ENCODE measurements around the gene DDX24. TPM values are rescaled to one million over a fixed set of nuclear protein-coding genes. Genes with fewer than 3 reads are reported as not detected.

The DDX24 gene
- total RNA-seq, 1 experiment from 2014 or later = 145 TPM

DNA sequence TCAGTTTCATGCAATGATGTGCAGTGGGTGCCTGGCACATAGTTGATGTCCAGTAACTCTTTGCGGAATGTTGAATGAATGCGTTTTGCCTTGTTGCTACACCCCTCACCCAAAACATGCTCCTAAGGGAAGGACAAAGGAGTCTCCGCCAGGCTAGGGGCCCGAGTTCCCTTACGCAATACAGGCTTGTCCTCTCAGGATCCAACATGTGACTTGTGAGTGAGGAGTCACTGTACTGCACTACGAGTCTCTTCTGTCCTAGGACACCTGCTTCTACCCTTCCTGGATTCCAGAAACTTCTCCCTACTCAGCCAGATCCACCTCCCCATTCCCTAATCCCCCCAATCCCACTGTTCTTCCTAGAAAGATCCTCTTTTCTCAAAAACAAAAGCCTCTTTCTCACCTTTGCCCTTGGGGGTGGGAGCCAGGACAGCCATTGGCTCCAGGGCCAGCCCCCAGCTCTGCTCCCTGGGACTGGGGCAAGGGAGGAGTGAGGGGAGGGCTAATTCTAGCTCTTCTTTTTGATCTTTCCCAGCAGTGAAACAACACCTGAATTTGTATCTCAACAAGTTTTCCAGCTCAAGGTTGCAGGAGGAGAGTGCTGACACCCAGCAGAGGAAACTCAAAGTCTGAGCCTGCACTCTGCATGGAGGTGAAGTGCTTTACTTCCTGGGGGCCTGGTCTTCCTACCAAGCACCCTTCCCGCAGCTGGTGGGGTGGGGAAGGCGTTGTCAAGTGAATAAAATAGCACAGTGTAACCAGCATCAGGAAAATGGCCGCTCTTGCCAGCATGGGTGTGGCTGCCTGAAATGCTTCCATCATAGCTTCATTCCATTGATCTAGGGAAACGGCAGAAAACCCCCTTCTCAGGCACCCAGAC is 58.2 kb downstream of the DDX24 start:
- H3K27me3 ChIP-seq (replicated peaks) = no peaks in the 10 kb centered on the region
- DNase-seq (ENCODE audit: low read depth in 1 of 2, low spot score in 2 of 2) = no peak
- H3K9me3 ChIP-seq (replicated peaks) = no peaks in the 10 kb centered on the region
- H3K36me3 ChIP-seq = no peaks in the 10 kb centered on the region
- H3K4me1 ChIP-seq (replicated peaks) = peaks cover 15% of the 10 kb centered on the region
- H3K4me3 ChIP-seq = no peak overlapping the region
- no peak overlapping the region for H3K27ac ChIP-seq

DNA sequence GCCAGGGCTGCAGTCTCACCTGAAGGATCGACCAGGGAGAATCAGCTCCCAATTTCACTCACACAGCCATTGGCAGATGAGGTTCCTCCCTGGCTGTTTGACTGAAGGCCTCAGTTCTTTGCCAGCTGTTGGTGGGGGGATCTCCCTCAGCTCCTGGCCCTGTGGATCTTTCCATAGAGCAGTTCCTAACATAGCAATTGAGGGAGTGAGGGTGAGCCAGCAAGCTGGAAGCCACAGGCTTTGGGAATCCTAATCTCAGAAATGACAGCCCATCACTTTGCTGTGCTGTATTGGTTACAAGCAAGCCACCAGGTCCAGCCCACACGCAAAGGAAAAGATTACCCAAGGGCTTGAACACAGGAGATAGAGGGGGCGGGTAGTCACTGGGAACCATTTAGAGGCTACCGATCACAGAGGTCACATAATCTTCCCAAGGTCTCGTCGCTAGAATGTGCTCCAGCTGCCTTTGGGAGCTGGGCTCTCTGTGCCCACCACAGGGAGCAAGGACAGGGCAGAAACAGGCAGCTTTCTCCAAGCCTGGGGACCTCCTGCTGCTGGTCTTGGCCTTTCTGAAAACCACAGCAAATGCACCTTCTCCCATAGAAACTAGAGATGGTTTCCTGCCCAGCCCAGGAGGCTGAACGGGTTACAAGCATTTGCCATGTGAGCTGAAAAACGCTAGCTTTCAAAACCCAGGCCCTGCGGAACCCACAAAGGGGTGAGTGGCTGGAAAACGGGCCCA is 59.4 kb downstream of the DDX24 start:
- no peak overlapping the region for H3K4me3 ChIP-seq
- no peak for DNase-seq (ENCODE audit: low read depth in 1 of 2, low spot score in 2 of 2)
- H3K36me3 ChIP-seq = no peaks in the 10 kb centered on the region
- no peaks in the 10 kb centered on the region for H3K9me3 ChIP-seq (replicated peaks)
- no peak overlapping the region for H3K27ac ChIP-seq
- 0 out of 2 replicates have a peak, but pooled peaks cover 4% of the 10 kb centered on the region for H3K4me1 ChIP-seq (replicated peaks)
- H3K27me3 ChIP-seq (replicated peaks) = no peaks in the 10 kb centered on the region

DNA sequence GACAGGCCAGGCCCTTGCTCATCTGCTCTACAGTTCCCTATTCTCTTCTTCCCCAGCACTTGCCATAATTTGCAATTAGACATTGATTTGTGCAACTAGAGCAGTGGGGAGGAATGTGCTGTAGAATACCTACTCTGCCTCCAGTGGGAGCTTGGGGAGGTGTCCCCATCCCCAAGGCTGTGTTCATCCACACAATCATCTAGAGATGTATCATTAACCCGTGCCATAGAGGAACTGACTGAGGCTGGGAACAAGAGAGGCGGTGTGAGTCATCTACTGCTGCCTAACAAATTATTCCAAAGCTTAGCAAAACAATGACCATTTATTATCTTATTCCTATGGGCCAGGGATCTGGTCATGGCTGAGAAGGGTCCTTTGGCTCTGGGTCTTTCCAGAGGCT is 60.0 kb downstream of the DDX24 start:
- H3K4me3 ChIP-seq = no peak overlapping the region
- no peak overlapping the region for H3K27ac ChIP-seq
- no peak for DNase-seq (ENCODE audit: low read depth in 1 of 2, low spot score in 2 of 2)
- no peaks in the 10 kb centered on the region for H3K36me3 ChIP-seq
- 0 out of 2 replicates have a peak, but pooled peaks cover 4% of the 10 kb centered on the region for H3K4me1 ChIP-seq (replicated peaks)
- H3K27me3 ChIP-seq (replicated peaks) = no peaks in the 10 kb centered on the region
- H3K9me3 ChIP-seq (replicated peaks) = no peaks in the 10 kb centered on the region

DNA sequence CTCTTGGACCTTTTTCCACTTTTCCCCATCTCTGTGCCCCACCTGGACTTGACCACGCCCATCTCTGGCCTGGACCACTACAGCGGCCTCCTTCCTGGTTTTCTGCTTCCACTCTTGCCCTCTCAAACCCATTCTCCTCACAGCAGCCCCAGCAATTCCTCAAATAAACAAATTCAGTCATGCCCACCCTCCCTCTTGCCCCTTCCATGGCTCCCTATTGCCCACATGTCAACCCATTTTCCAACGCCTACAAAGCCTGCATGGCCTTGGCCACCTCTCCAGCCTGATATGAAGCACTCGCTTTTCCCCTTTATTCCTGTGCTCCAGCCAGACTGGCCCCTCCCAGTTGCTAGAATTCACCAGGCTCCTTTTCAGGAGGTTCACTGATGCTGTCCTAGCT is 60.7 kb downstream of the DDX24 start:
- no peaks in the 10 kb centered on the region for H3K4me1 ChIP-seq (replicated peaks)
- no peak for DNase-seq (ENCODE audit: low read depth in 1 of 2, low spot score in 2 of 2)
- no peak overlapping the region for H3K27ac ChIP-seq
- H3K36me3 ChIP-seq = no peaks in the 10 kb centered on the region
- H3K27me3 ChIP-seq (replicated peaks) = no peaks in the 10 kb centered on the region
- H3K4me3 ChIP-seq = no peak overlapping the region
- no peaks in the 10 kb centered on the region for H3K9me3 ChIP-seq (replicated peaks)

DNA sequence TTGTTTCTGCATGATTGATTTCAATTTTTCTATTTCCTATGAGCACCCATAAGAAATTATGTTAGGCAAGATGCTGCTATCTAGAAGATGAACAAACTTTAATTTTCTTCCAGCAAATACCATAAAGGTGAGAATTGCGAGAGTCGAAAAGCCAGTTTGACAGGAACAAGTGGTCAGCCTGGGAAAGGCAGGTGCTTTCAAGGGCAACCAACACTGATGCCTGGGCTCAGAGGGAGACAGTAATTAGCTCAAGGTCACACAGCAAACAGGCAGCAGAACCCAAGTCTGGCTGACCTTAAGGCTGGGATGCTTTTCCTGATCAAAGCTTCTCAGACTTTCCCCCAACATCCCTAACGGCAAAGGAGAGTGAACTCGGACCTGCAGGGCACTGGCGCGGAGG is 61.7 kb downstream of the DDX24 start:
- H3K9me3 ChIP-seq (replicated peaks) = no peaks in the 10 kb centered on the region
- H3K4me3 ChIP-seq = no peak overlapping the region
- H3K27ac ChIP-seq = no peak overlapping the region
- no peaks in the 10 kb centered on the region for H3K36me3 ChIP-seq
- no peak for DNase-seq (ENCODE audit: low read depth in 1 of 2, low spot score in 2 of 2)
- H3K4me1 ChIP-seq (replicated peaks) = no peaks in the 10 kb centered on the region
- H3K27me3 ChIP-seq (replicated peaks) = no peaks in the 10 kb centered on the region

DNA sequence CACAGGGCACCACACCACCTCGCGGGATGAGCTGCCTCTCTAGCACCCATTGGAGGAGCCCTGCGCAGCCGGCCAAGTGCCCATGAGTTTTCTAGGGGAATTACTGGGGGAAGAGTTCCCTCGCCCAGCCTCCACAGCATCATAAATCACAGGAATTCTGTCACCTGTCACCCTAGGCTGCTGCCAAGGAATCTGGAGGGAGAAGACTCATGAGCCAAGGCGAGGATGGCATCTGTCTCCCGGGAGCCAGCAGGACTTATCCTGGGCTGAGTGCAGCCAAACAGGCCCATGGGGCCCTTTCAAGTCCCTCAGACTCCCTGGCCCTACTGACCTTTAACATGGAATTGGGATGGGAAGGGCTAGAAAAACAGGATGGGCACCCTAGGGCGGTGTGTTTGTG is 62.7 kb downstream of the DDX24 start:
- Histone ChIP-seq H3K4me3 (no peak overlapping the region), H3K4me1 (replicated peaks) (no peaks in the 10 kb centered on the region), H3K9me3 (replicated peaks) (no peaks in the 10 kb centered on the region), H3K27me3 (replicated peaks) (no peaks in the 10 kb centered on the region), H3K36me3 (no peaks in the 10 kb centered on the region), H3K27ac (no peak overlapping the region)
- no peak for DNase-seq (ENCODE audit: low read depth in 1 of 2, low spot score in 2 of 2)

DNA sequence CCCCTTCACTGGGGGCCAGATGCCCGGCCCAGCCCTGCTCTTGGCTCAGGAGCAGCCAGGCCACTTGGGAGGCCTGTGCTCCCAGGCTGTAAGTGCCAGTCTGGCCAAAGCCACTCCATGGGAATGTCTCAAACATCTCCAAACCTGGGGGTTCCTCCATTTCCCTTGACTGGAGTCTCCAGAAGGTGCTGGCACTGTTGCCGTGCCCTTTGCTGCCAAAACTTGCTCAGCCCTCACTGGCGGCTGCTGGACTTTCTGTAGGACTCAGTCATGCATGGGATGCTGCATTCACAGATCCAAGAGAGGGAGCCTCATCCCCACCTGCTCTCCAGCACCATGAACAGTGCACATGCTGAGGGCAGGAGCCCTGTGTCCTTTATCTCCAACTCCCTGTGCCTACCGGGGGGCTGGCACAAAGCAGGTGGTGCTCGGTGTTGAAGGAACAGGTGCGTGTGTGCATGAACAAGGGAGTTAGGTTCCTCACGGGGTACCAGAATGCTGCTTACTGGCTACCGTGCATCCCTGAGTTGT is 64.5 kb downstream of the DDX24 start:
- Histone ChIP-seq H3K4me1 (replicated peaks) (no peaks in the 10 kb centered on the region), H3K36me3 (no peaks in the 10 kb centered on the region), H3K9me3 (replicated peaks) (no peaks in the 10 kb centered on the region), H3K27ac (no peak overlapping the region), H3K4me3 (no peak overlapping the region), H3K27me3 (replicated peaks) (no peaks in the 10 kb centered on the region)
- DNase-seq (ENCODE audit: low read depth in 1 of 2, low spot score in 2 of 2) = no peak

DNA sequence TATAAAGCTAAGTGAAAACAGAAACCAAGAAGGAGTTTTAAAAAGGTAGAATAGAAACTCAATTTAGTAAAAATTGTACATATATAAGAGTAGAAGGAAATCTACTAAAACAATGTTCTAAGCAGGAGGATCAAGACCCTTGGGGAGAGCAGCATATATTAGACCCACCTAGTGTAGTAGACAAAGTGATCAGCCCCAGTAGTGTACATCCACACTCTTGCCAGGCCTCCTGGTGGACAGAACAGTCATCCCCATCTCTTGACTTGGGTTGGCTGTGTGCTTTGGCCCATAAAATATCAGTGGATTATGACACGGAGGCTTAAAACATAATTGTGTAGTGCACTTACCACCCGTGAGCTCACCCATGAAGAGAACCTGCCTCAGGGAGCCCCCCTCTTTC is 65.8 kb downstream of the DDX24 start:
- Histone ChIP-seq H3K4me3 (no peak overlapping the region), H3K36me3 (no peaks in the 10 kb centered on the region), H3K27ac (no peak overlapping the region), H3K9me3 (replicated peaks) (no peaks in the 10 kb centered on the region), H3K4me1 (replicated peaks) (no peaks in the 10 kb centered on the region), H3K27me3 (replicated peaks) (no peaks in the 10 kb centered on the region)
- no peak for DNase-seq (ENCODE audit: low read depth in 1 of 2, low spot score in 2 of 2)

DNA sequence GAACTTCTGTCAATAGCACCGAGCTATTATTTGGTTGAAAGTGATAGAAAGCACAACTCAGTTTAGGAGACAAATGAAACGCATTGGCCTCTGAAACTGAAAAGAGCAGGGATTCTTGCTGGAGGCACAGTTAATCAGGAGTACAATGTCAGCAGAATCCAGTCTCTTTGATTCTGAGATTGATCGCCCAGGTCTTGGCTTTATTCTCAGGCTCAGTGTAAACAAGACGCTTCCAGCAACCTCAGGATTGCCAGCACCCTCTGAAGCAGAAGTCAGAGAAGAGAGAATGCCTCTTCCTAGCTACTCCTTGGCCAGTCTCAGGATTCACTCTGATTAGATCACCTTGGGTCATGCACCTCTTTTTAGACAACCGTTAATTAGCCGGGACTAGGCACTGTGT is 66.6 kb downstream of the DDX24 start:
- H3K36me3 ChIP-seq = no peaks in the 10 kb centered on the region
- no peaks in the 10 kb centered on the region for H3K4me1 ChIP-seq (replicated peaks)
- DNase-seq (ENCODE audit: low read depth in 1 of 2, low spot score in 2 of 2) = no peak
- no peaks in the 10 kb centered on the region for H3K27me3 ChIP-seq (replicated peaks)
- H3K4me3 ChIP-seq = no peak overlapping the region
- no peak overlapping the region for H3K27ac ChIP-seq
- no peaks in the 10 kb centered on the region for H3K9me3 ChIP-seq (replicated peaks)

DNA sequence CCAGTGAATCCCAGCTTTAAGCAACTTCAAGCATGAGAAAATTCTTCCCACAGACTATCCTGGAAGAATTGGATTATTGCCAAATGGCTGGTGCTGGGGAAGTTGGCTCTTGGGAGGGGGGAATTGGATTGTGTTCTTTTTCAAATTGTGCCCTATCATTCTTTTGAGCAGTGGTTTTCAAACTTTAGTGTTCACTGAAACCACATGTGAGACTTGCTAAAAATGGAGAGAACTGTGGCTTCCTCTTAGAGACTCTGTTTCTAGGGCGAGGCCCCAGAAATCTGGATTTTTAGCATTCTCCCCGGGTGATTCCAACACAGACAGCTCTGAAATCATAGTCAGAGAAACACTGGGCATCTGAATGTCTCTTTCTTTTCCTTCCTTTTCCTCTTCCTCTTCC is 69.2 kb downstream of the DDX24 start:
- Histone ChIP-seq H3K4me3 (no peak overlapping the region), H3K27ac (no peak overlapping the region), H3K9me3 (replicated peaks) (no peaks in the 10 kb centered on the region), H3K27me3 (replicated peaks) (no peaks in the 10 kb centered on the region), H3K36me3 (no peaks in the 10 kb centered on the region), H3K4me1 (replicated peaks) (no peaks in the 10 kb centered on the region)
- DNase-seq (ENCODE audit: low read depth in 1 of 2, low spot score in 2 of 2) = no peak

DNA sequence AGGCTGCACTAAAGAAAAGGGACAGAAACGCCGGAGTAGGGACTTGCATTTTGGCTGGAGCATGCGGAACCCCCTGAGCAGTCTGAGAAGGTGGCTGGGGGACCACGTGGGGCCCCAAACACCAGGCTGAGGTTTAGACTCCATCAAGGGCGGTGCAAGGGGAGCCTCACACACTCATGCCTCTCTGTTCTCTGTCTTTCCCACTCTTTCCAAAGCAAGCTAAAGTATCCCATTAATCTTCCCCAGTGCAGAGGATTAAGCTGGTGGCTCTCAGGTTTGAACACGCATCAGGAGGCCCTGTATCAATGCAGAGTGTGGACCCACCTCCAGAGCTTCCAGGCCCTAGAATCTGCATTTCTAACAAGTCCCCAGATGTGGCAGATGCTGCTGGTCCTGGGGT is 70.4 kb downstream of the DDX24 start:
- H3K27ac ChIP-seq = no peak overlapping the region
- no peak overlapping the region for H3K4me3 ChIP-seq
- H3K9me3 ChIP-seq (replicated peaks) = no peaks in the 10 kb centered on the region
- no peaks in the 10 kb centered on the region for H3K4me1 ChIP-seq (replicated peaks)
- DNase-seq (ENCODE audit: low read depth in 1 of 2, low spot score in 2 of 2) = no peak
- no peaks in the 10 kb centered on the region for H3K36me3 ChIP-seq
- no peaks in the 10 kb centered on the region for H3K27me3 ChIP-seq (replicated peaks)

DNA sequence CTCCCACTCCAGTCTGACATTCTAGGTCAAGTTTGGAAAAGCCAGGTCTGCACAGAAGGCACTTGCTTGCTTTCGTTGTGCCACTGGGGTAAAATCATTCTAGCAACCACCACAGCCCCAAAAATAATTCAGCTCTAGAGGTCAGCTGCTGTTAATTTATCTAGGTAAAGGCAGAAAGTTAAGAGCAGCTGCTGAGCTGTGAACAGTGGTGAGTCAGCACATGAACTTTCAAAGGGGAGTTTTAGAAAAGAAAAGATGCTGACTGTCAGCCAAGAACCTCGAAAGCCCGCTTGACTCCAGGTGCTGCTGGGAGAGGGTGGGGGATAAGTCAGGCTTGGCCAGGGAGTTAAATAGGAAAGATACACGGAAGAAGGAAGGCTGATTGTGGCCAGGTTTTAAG is 71.2 kb downstream of the DDX24 start:
- no peak for DNase-seq (ENCODE audit: low read depth in 1 of 2, low spot score in 2 of 2)
- no peaks in the 10 kb centered on the region for H3K36me3 ChIP-seq

DNA sequence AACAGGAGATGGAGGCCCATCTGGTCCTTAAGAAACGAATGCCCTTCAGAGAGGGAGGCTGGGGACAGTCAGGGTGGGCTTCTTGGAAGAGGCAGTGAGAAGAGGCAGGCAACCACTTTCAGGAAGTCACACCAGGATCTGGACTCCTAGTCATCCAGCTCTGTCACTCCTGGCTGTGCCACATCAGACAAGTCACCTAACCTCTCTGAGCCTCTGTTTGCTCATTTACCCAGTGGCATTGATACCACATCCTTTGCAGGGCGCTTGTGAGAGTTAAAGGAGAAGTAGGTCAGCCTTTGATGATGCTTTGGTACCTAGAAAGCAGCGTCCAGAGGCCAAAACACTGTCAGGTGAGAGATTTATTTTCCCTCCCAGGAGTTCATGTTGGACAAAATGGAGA is 72.8 kb downstream of the DDX24 start:
- DNase-seq (ENCODE audit: low read depth in 1 of 2, low spot score in 2 of 2) = no peak

More for the DNA sequence above, 71.2 kb downstream of the DDX24 start:
- Histone ChIP-seq H3K4me3 (no peak overlapping the region), H3K27me3 (replicated peaks) (no peaks in the 10 kb centered on the region), H3K27ac (no peak overlapping the region), H3K4me1 (replicated peaks) (no peaks in the 10 kb centered on the region), H3K9me3 (replicated peaks) (no peaks in the 10 kb centered on the region)

More for the DNA sequence above, 72.8 kb downstream of the DDX24 start:
- Histone ChIP-seq H3K36me3 (no peaks in the 10 kb centered on the region), H3K9me3 (replicated peaks) (no peaks in the 10 kb centered on the region), H3K27ac (no peak overlapping the region), H3K4me1 (replicated peaks) (no peaks in the 10 kb centered on the region), H3K27me3 (replicated peaks) (no peaks in the 10 kb centered on the region), H3K4me3 (no peak overlapping the region)
